GM12891 (cell line): ENCODE results near the gene SOCS6.

Experiments
- PAX5 ChIP-seq: IDR thresholded peaks from 2 replicates; pipeline ENCODE4 v1.6.1; 2011; ENCODE audit warnings: low read length, moderate library complexity, mild to moderate bottlenecking; ENCODE audit not compliant: insufficient read depth, severe bottlenecking
- POLR2A ChIP-seq: IDR thresholded peaks from 2 replicates; pipeline ENCODE4 v1.6.1; 2011; ENCODE audit warnings: low read depth, low read length, control low read depth
- POLR2AphosphoS5 ChIP-seq: IDR thresholded peaks from 2 replicates; pipeline ENCODE4 v1.6.1; 2011; ENCODE audit warnings: low read depth, low read length, control low read depth
- SPI1 ChIP-seq: IDR thresholded peaks from 2 replicates; pipeline ENCODE4 v1.6.1; 2011; ENCODE audit warnings: low read depth, low read length, control low read depth
- TAF1 ChIP-seq: IDR thresholded peaks from 2 replicates; pipeline ENCODE4 v1.6.1; 2011; ENCODE audit warnings: low read depth, low read length, control low read depth

GRCh38 chr18:70366174-70366573, 77.3 kb downstream of the SOCS6 start:
- TF ChIP-seq POLR2A = no peak
- TF ChIP-seq PAX5 = no peak
- no peak for TF ChIP-seq POLR2AphosphoS5
- TF ChIP-seq TAF1 = no peak
- TF ChIP-seq SPI1 = no peak
